ENCODE data around the gene ADIPOR2.

The ADIPOR2 gene

GRCh38 chr12:1820191-1820895 is 129.5 kb downstream of the ADIPOR2 start, which contains the start of gene LRTM2:
Gene LRTM2 (plus strand): TSS chr12:1820565. CDS start chr12:1828149, 7,584 bp downstream.
- H3K4me3 ChIP-seq (ENCODE audit: low read depth, low read length) = no peak within 1 kb of the TSS
- no peak for TF ChIP-seq CTCF (IDR thresholded peaks at IDR 0.05; ENCODE audit: insufficient read depth, low read length, missing control alignments)
- POLR2A ChIA-PET = no interaction called here
- CTCF ChIA-PET = no interaction called here
- DNase-seq (ENCODE audit: low read depth, low spot score) = no peak

GRCh38 chr12:1820896-1821291 is 130.0 kb downstream of the ADIPOR2 start:
- POLR2A ChIA-PET = no interaction called here
- no peak for TF ChIP-seq CTCF (IDR thresholded peaks at IDR 0.05; ENCODE audit: insufficient read depth, low read length, missing control alignments)
- no peak for DNase-seq (ENCODE audit: low read depth, low spot score)
- CTCF ChIA-PET = interaction anchor here (1.3 kb wide), 1 partner anchor 119 kb away, joined by 4 read pairs; no protein-coding TSS in a partner anchor
- H3K4me3 ChIP-seq (ENCODE audit: low read depth, low read length) = no peak overlapping the region

- ChIA-PET CTCF (interaction anchor here (1.1 to 1.3 kb wide), 2 partner anchors 8 to 118 kb away, joined by 3 to 4 read pairs; no protein-coding TSS in a partner anchor), POLR2A (no interaction called here)
- no peak for TF ChIP-seq CTCF (IDR thresholded peaks at IDR 0.05; ENCODE audit: insufficient read depth, low read length, missing control alignments)
- no peak for DNase-seq (ENCODE audit: low read depth, low spot score)
- H3K4me3 ChIP-seq (ENCODE audit: low read depth, low read length) = no peak overlapping the region
Observed at GRCh38 chr12:1821805-1822204, 130.9 kb downstream of the ADIPOR2 start.

- POLR2A ChIA-PET = no interaction called here
- H3K4me3 ChIP-seq (ENCODE audit: low read depth, low read length) = no peak overlapping the region
- CTCF ChIA-PET = interaction anchor here (1.1 kb wide), 1 partner anchor 9 kb away, joined by 3 read pairs; no protein-coding TSS in a partner anchor
- TF ChIP-seq CTCF (IDR thresholded peaks at IDR 0.05; ENCODE audit: insufficient read depth, low read length, missing control alignments) = no peak
- DNase-seq (ENCODE audit: low read depth, low spot score) = no peak
Observed at GRCh38 chr12:1822699-1823098, 131.8 kb downstream of the ADIPOR2 start.

- DNase-seq (ENCODE audit: low read depth, low spot score) = no peak
- no peak for TF ChIP-seq CTCF (IDR thresholded peaks at IDR 0.05; ENCODE audit: insufficient read depth, low read length, missing control alignments)
- ChIA-PET POLR2A (no interaction called here), CTCF (interaction anchor here (1.6 kb wide), 1 partner anchor 28 kb away, joined by 5 read pairs; no protein-coding TSS in a partner anchor)
- H3K4me3 ChIP-seq (ENCODE audit: low read depth, low read length) = no peak overlapping the region
Observed at GRCh38 chr12:1823237-1823636, 132.4 kb downstream of the ADIPOR2 start.

- ChIA-PET POLR2A (no interaction called here), CTCF (interaction anchor here (1.9 kb wide), 1 partner anchor 115 kb away, joined by 4 read pairs; no protein-coding TSS in a partner anchor)
- no peak for TF ChIP-seq CTCF (IDR thresholded peaks at IDR 0.05; ENCODE audit: insufficient read depth, low read length, missing control alignments)
- DNase-seq (ENCODE audit: low read depth, low spot score) = no peak
- no peak overlapping the region for H3K4me3 ChIP-seq (ENCODE audit: low read depth, low read length)
Observed at GRCh38 chr12:1825382-1826102, 134.7 kb downstream of the ADIPOR2 start.

All from AG04449 (cell line).